HEK293 (cell line): ENCODE results near the gene TECPR2.
A peak's percentile ranks its signal among the peaks of the same experiment; 100 is the strongest.

Experiments
- GLI2 ChIP-seq: fragments of 450-650 bp; formaldehyde crosslinking; IDR thresholded peaks from 2 replicates; pipeline ENCODE4; 2017; ENCODE audit warnings: missing biosample characterization, missing genetic modification characterization, low read depth, borderline replicate concordance
- GLIS2 ChIP-seq: fragments of 450-650 bp; formaldehyde crosslinking; IDR thresholded peaks from 2 replicates; pipeline ENCODE4 v1.5.1; 2016; ENCODE audit warnings: missing biosample characterization, missing genetic modification characterization
- PATZ1 ChIP-seq: fragments of 450-650 bp; formaldehyde crosslinking; IDR thresholded peaks from 2 replicates; pipeline ENCODE4 v1.5.1; 2016; ENCODE audit warnings: missing biosample characterization, missing genetic modification characterization
- PRDM10 ChIP-seq: fragments of 450-650 bp; formaldehyde crosslinking; IDR thresholded peaks from 2 replicates; pipeline ENCODE4 v1.5.1; 2016; ENCODE audit warnings: missing biosample characterization, missing genetic modification characterization
- SP2 ChIP-seq: fragments of 450-650 bp; formaldehyde crosslinking; IDR thresholded peaks from 2 replicates; pipeline ENCODE4 v1.5.1; 2016; ENCODE audit warnings: missing biosample characterization, missing genetic modification characterization
- SP7 ChIP-seq: fragments of 450-650 bp; formaldehyde crosslinking; IDR thresholded peaks from 2 replicates; pipeline ENCODE4 v1.5.1; 2016; ENCODE audit warnings: missing biosample characterization, missing genetic modification characterization
- YY1 ChIP-seq: fragments of 450-650 bp; formaldehyde crosslinking; IDR thresholded peaks from 2 replicates; pipeline ENCODE4 v1.5.1; 2018; ENCODE audit warnings: missing biosample characterization, missing genetic modification characterization
- ZBTB21 ChIP-seq: fragments of 450-650 bp; formaldehyde crosslinking; IDR thresholded peaks from 2 replicates; pipeline ENCODE4 v1.5.1; 2017; ENCODE audit warnings: missing biosample characterization, missing genetic modification characterization
- ZFP69B ChIP-seq: fragments of 450-650 bp; formaldehyde crosslinking; IDR thresholded peaks from 2 replicates; pipeline ENCODE4 v1.5.1; 2016; ENCODE audit warnings: missing biosample characterization, missing genetic modification characterization
- ZIC2 ChIP-seq: fragments of 450-650 bp; formaldehyde crosslinking; IDR thresholded peaks from 2 replicates; pipeline ENCODE4 v1.5.1; 2016; ENCODE audit warnings: missing biosample characterization, missing genetic modification characterization
- ZNF16 ChIP-seq: fragments of 450-650 bp; formaldehyde crosslinking; IDR thresholded peaks from 2 replicates; pipeline ENCODE4 v1.5.1; 2016; ENCODE audit warnings: low read depth, missing biosample characterization, missing genetic modification characterization
- ZNF2 ChIP-seq: fragments of 450-650 bp; formaldehyde crosslinking; IDR thresholded peaks from 2 replicates; pipeline ENCODE4 v1.5.1; 2016; ENCODE audit warnings: missing biosample characterization, missing genetic modification characterization
- ZNF266 ChIP-seq: fragments of 450-650 bp; formaldehyde crosslinking; IDR thresholded peaks from 2 replicates; pipeline ENCODE4 v1.5.1; 2016; ENCODE audit warnings: missing biosample characterization, missing genetic modification characterization, low read depth
- ZNF311 ChIP-seq: fragments of 450-650 bp; formaldehyde crosslinking; IDR thresholded peaks from 2 replicates; pipeline ENCODE4 v1.5.1; 2017; ENCODE audit warnings: missing biosample characterization, missing genetic modification characterization, borderline replicate concordance
- ZNF335 ChIP-seq: fragments of 450-650 bp; formaldehyde crosslinking; conservative IDR thresholded peaks from 2 replicates; pipeline ENCODE4 v1.5.1; 2016; ENCODE audit warnings: missing biosample characterization, missing genetic modification characterization
- ZNF341 ChIP-seq: fragments of 450-650 bp; formaldehyde crosslinking; IDR thresholded peaks from 2 replicates; pipeline ENCODE4; 2016; ENCODE audit warnings: low read depth, missing biosample characterization, missing genetic modification characterization
- ZNF394 ChIP-seq: fragments of 450-650 bp; formaldehyde crosslinking; IDR thresholded peaks from 2 replicates; pipeline ENCODE4 v1.5.1; 2016; ENCODE audit warnings: missing biosample characterization, missing genetic modification characterization, mild to moderate bottlenecking, moderate library complexity, borderline replicate concordance
- ZNF426 ChIP-seq: fragments of 450-650 bp; formaldehyde crosslinking; IDR thresholded peaks from 2 replicates; pipeline ENCODE4 v1.5.1; 2017; ENCODE audit warnings: missing biosample characterization, missing genetic modification characterization, mild to moderate bottlenecking, inconsistent platforms, moderate library complexity
- ZNF521 ChIP-seq: fragments of 450-650 bp; formaldehyde crosslinking; IDR thresholded peaks from 2 replicates; pipeline ENCODE4 v1.5.1; 2017; ENCODE audit warnings: missing biosample characterization, mild to moderate bottlenecking, missing genetic modification characterization
- ZNF555 ChIP-seq: fragments of 450-650 bp; formaldehyde crosslinking; conservative IDR thresholded peaks from 2 replicates; pipeline ENCODE4 v1.5.1; 2017; ENCODE audit warnings: missing biosample characterization, mild to moderate bottlenecking, missing genetic modification characterization, inconsistent platforms
- ZNF560 ChIP-seq: fragments of 450-650 bp; formaldehyde crosslinking; IDR thresholded peaks from 2 replicates; pipeline ENCODE4 v1.5.1; 2017; ENCODE audit warnings: missing biosample characterization, missing genetic modification characterization, borderline replicate concordance
- ZNF658 ChIP-seq: fragments of 450-650 bp; formaldehyde crosslinking; IDR thresholded peaks from 2 replicates; pipeline ENCODE4; 2016; ENCODE audit warnings: missing biosample characterization, missing genetic modification characterization
- ZNF664 ChIP-seq: fragments of 450-650 bp; formaldehyde crosslinking; IDR thresholded peaks from 2 replicates; pipeline ENCODE4 v1.5.1; 2016; ENCODE audit warnings: missing biosample characterization, missing genetic modification characterization
- ZNF768 ChIP-seq: fragments of 450-650 bp; formaldehyde crosslinking; IDR thresholded peaks from 2 replicates; pipeline ENCODE4 v1.5.1; 2018; ENCODE audit warnings: missing biosample characterization, mild to moderate bottlenecking, missing genetic modification characterization
- ZSCAN23 ChIP-seq: fragments of 450-650 bp; formaldehyde crosslinking; IDR thresholded peaks from 2 replicates; pipeline ENCODE4 v1.5.1; 2016; ENCODE audit warnings: missing biosample characterization, missing genetic modification characterization
- TF ChIP-seq, protein P1 (sequence below): fragments of 450-650 bp; formaldehyde crosslinking; IDR thresholded peaks from 2 replicates; pipeline ENCODE4 v1.5.1; 2016; ENCODE audit warnings: missing biosample characterization, missing genetic modification characterization
- TF ChIP-seq, protein P2 (sequence below): fragments of 450-650 bp; formaldehyde crosslinking; IDR thresholded peaks from 2 replicates; pipeline ENCODE4 v1.5.1; 2016; ENCODE audit warnings: missing biosample characterization, missing genetic modification characterization
- TF ChIP-seq, protein P3 (sequence below): fragments of 450-650 bp; IDR thresholded peaks from 2 replicates; pipeline ENCODE4 v1.5.1; 2018; ENCODE audit warnings: missing biosample characterization, mild to moderate bottlenecking, missing genetic modification characterization

The TECPR2 gene

DNA sequence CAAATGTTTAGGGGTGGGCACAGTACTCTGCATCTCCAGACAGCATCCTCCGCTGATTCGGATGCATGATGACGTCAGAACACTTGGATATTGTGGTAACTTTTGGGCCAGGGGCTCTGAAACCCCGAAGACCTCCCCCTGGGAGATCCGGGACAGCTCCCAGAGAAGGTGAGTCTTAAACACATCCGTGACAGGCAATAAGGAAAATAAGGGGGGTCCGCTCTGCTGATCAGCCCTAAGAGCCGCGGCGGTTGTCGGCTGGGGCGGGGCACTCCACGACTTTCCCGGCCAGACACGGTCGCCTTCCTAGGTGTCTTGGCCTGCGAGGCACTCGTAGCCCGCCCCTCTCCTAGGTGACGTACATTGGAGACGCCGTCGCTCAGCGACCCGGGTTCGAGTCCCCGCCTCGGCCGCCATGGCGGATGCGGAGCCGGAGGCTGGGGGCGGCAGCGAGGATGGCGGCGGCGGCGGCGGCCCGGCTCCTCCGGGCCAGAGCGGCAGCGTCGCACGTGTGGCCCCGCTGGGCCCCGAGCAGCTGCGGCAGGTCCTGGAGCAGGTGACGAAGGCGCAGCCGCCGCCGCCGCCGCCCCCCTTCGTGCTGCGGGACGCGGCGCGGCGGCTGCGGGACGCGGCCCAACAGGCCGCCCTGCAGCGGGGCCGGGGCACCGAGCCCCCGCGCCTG is 43.2 kb upstream of the TECPR2 start, which contains the start of gene ZNF839 (continued):
- TF ChIP-seq ZNF768 (tag by site-specific recombination) (0 out of 2 replicates have a peak, but pooled peaks have one; percentile 11), ZIC2 (tag by site-specific recombination) (no peak), SP2 (tag by site-specific recombination) (peak; percentile 65), ZNF311 (tag by site-specific recombination) (no peak), YY1 (tag by site-specific recombination) (peak; percentile 86), ZFP69B (peak; percentile 56), ZNF16 (tag by site-specific recombination) (no peak), PRDM10 (tag by site-specific recombination) (peak; percentile 62), GLI2 (tag by site-specific recombination) (no peak), ZNF2 (peak; percentile 67; the same call in 1 of the 2 replicates), ZBTB21 (tag by site-specific recombination) (peak; percentile 96), ZNF555 (tag by site-specific recombination) (no peak), ZNF341 (tag by site-specific recombination) (peak; percentile 53), ZNF335 (tag by site-specific recombination) (peak; percentile 92), ZSCAN23 (tag by site-specific recombination) (peak; percentile 46; the same call in 1 of the 2 replicates), ZNF266 (tag by site-specific recombination) (no peak), ZNF521 (tag by site-specific recombination) (no peak), PATZ1 (tag by site-specific recombination) (peak; percentile 69), GLIS2 (no peak), ZNF664 (no peak), ZNF426 (tag by site-specific recombination) (no peak), ZNF394 (tag by site-specific recombination) (peak; percentile 31; the same call in 1 of the 2 replicates), ZNF560 (tag by site-specific recombination) (no peak), ZNF658 (tag by site-specific recombination) (no peak), SP7 (tag by site-specific recombination) (peak; percentile 74)
- TF ChIP-seq, protein P1, sequence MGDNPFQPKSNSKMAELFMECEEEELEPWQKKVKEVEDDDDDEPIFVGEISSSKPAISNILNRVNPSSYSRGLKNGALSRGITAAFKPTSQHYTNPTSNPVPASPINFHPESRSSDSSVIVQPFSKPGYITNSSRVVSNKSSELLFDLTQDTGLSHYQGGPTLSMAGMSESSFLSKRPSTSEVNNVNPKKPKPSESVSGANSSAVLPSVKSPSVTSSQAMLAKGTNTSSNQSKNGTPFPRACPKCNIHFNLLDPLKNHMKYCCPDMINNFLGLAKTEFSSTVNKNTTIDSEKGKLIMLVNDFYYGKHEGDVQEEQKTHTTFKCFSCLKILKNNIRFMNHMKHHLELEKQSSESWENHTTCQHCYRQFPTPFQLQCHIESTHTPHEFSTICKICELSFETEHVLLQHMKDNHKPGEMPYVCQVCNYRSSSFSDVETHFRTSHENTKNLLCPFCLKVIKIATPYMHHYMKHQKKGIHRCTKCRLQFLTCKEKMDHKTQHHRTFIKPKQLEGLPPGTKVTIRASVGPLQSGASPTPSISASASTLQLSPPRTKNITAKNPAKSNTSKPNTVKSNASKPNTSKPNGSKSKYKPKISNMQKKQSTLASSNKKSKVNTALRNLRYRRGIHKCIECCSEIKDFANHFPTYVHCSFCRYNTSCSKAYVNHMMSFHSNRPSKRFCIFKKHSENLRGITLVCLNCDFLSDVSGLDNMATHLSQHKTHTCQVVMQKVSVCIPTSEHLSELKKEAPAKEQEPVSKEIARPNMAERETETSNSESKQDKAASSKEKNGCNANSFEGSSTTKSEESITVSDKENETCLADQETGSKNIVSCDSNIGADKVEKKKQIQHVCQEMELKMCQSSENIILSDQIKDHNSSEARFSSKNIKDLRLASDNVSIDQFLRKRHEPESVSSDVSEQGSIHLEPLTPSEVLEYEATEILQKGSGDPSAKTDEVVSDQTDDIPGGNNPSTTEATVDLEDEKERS (tag by site-specific recombination) = no peak
- TF ChIP-seq, protein P2, sequence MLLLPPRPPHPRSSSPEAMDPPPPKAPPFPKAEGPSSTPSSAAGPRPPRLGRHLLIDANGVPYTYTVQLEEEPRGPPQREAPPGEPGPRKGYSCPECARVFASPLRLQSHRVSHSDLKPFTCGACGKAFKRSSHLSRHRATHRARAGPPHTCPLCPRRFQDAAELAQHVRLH (tag by site-specific recombination) = peak; percentile 67; the same call in 1 of the 2 replicates
- TF ChIP-seq, protein P3, sequence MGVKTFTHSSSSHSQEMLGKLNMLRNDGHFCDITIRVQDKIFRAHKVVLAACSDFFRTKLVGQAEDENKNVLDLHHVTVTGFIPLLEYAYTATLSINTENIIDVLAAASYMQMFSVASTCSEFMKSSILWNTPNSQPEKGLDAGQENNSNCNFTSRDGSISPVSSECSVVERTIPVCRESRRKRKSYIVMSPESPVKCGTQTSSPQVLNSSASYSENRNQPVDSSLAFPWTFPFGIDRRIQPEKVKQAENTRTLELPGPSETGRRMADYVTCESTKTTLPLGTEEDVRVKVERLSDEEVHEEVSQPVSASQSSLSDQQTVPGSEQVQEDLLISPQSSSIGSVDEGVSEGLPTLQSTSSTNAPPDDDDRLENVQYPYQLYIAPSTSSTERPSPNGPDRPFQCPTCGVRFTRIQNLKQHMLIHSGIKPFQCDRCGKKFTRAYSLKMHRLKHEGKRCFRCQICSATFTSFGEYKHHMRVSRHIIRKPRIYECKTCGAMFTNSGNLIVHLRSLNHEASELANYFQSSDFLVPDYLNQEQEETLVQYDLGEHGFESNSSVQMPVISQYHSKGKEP (tag by site-specific recombination) = no peak
